Neural progenitor cell (in vitro differentiated cells): ENCODE measurements around the gene NRF1. TPM values are rescaled to one million over a fixed set of nuclear protein-coding genes. Genes with fewer than 3 reads are reported as not detected.

Experiments
- DNase-seq: peaks from one replicate; pipeline ENCODE4 v3.0.0-alpha.2; 2016; ENCODE audit warnings: low spot score
- H2AFZ ChIP-seq: fragments of 200-600 bp; sonication (generic); replicated peaks from 2 replicates; pipeline ENCODE4 v1.6.1; 2016; ENCODE audit warnings: antibody characterized with exemption
- H3F3A ChIP-seq: fragments of 200-600 bp; sonication (generic); 2 replicates; pipeline ENCODE4 v1.6.1; 2016; ENCODE audit warnings: antibody characterized with exemption, low read depth
- H3K27ac ChIP-seq: fragments of 200-600 bp; sonication (generic); 2 replicates; pipeline ENCODE4 v1.5.1; 2016; ENCODE audit warnings: mild to moderate bottlenecking
- H3K27me3 ChIP-seq: fragments of 200-600 bp; sonication (generic); 2 replicates; pipeline ENCODE4 v1.6.1; 2016; ENCODE audit warnings: mild to moderate bottlenecking, moderate library complexity
- H3K36me3 ChIP-seq: fragments of 200-600 bp; sonication (generic); 2 replicates; pipeline ENCODE4 v1.5.1; 2016
- H3K4me1 ChIP-seq: fragments of 200-600 bp; sonication (generic); 2 replicates; pipeline ENCODE4 v1.6.1; 2016; ENCODE audit warnings: mixed run types
- H3K4me2 ChIP-seq: fragments of 200-600 bp; sonication (generic); 2 replicates; pipeline ENCODE4 v1.6.1; 2016
- H3K4me3 ChIP-seq: fragments of 200-600 bp; sonication (generic); 2 replicates; pipeline ENCODE4 v1.5.1; 2016
- H3K79me2 ChIP-seq: fragments of 200-600 bp; sonication (generic); 2 replicates; pipeline ENCODE4 v1.6.1; 2016; ENCODE audit warnings: low read depth
- H3K9ac ChIP-seq: fragments of 200-600 bp; sonication (generic); 2 replicates; pipeline ENCODE4 v1.6.1; 2016
- H3K9me3 ChIP-seq: fragments of 200-600 bp; sonication (generic); 2 replicates; pipeline ENCODE4 v1.5.1; 2016; ENCODE audit warnings: low read depth
- H4K20me1 ChIP-seq: fragments of 200-600 bp; sonication (generic); 2 replicates; pipeline ENCODE4 v1.6.1; 2016; ENCODE audit warnings: low read depth
- H3K27ac Mint-ChIP-seq: 3 replicates; pipeline ENCODE4 v1.8.0; 2021; ENCODE audit warnings: mixed read lengths
- H3K27me3 Mint-ChIP-seq: 2 replicates; pipeline ENCODE4 v1.8.0; 2022; ENCODE audit warnings: low read depth, mild to moderate bottlenecking, inconsistent platforms, moderate library complexity, mixed read lengths; ENCODE audit not compliant: insufficient read depth
- H3K36me3 Mint-ChIP-seq: 3 replicates; pipeline ENCODE4 v1.8.0; 2021; ENCODE audit warnings: mixed read lengths
- H3K4me1 Mint-ChIP-seq: 3 replicates; pipeline ENCODE4 v1.8.0; 2021; ENCODE audit warnings: mixed read lengths
- H3K4me3 Mint-ChIP-seq: 3 replicates; pipeline ENCODE4 v1.8.0; 2021; ENCODE audit warnings: mild to moderate bottlenecking, moderate library complexity, mixed read lengths
- H3K9me3 Mint-ChIP-seq: 3 replicates; pipeline ENCODE4 v1.8.0; 2020; ENCODE audit warnings: mixed read lengths
- CTCF ChIP-seq: fragments of 200-600 bp; sonication (generic); IDR thresholded peaks from 2 replicates; pipeline ENCODE4 v1.5.1; 2017; ENCODE audit warnings: antibody characterized with exemption, mild to moderate bottlenecking
- EZH2 ChIP-seq: fragments of 200-600 bp; sonication (generic); IDR thresholded peaks from 2 replicates; pipeline ENCODE4 v1.6.1; 2017; ENCODE audit warnings: antibody characterized with exemption, mild to moderate bottlenecking, moderate library complexity
- EZH2phosphoT487 ChIP-seq: fragments of 200-600 bp; sonication (generic); IDR thresholded peaks from 2 replicates; pipeline ENCODE4 v1.6.1; 2017; ENCODE audit warnings: antibody characterized with exemption
- total RNA-seq: library from RNA; depleted of rRNA; stranded (reverse); fragments of >200 nt; gene quantifications from 2 replicates; pipeline ENCODE4 v1.2.3, GENCODE V29; 2015; ENCODE audit warnings: low replicate concordance

The NRF1 gene
- total RNA-seq, 1 donor from 2014 or later = 22.9 TPM

- peak overlapping the region; percentile 59 for H3K27ac Mint-ChIP-seq
- H3K4me1 Mint-ChIP-seq = peaks cover 3% of the 10 kb centered on the region
- peaks cover 6% of the 10 kb centered on the region for H3K36me3 ChIP-seq
- no peaks in the 10 kb centered on the region for H3K9me3 ChIP-seq
- no peaks in the 10 kb centered on the region for H3K27me3 Mint-ChIP-seq
- TF ChIP-seq EZH2phosphoT487 = no peak
- TF ChIP-seq CTCF = no peak
- no peak for TF ChIP-seq EZH2
- H2AFZ ChIP-seq = no peak overlapping the region
- peaks cover 6% of the 10 kb centered on the region for H3F3A ChIP-seq
- H3K4me3 ChIP-seq = no peak overlapping the region
- H3K27ac ChIP-seq = no peak overlapping the region
- H3K9me3 Mint-ChIP-seq = no peaks in the 10 kb centered on the region
- H3K79me2 ChIP-seq = no peaks in the 10 kb centered on the region
- no peaks in the 10 kb centered on the region for H3K27me3 ChIP-seq
- H3K36me3 Mint-ChIP-seq = peaks cover 20% of the 10 kb centered on the region
- H4K20me1 ChIP-seq = no peaks in the 10 kb centered on the region
- peaks cover 10% of the 10 kb centered on the region for H3K4me1 ChIP-seq
- no peak overlapping the region for H3K9ac ChIP-seq
- no peak overlapping the region for H3K4me3 Mint-ChIP-seq
- DNase-seq = peak; percentile 50
- H3K4me2 ChIP-seq = peak overlapping the region; percentile 35
Measured at GRCh38 chr7:129684777-129685176, 73.3 kb downstream of the NRF1 start.

- H2AFZ ChIP-seq = no peak overlapping the region
- Mint-ChIP-seq H3K4me3 (no peak overlapping the region), H3K27me3 (no peaks in the 10 kb centered on the region), H3K27ac (no peak overlapping the region), H3K9me3 (no peaks in the 10 kb centered on the region), H3K36me3 (peaks cover 18% of the 10 kb centered on the region), H3K4me1 (peaks cover 3% of the 10 kb centered on the region)
- TF ChIP-seq CTCF (no peak), EZH2 (no peak), EZH2phosphoT487 (no peak)
- DNase-seq = no peak
- H3K4me2 ChIP-seq = no peak overlapping the region
- H3K9ac ChIP-seq = no peak overlapping the region
- H3F3A ChIP-seq = peaks cover 6% of the 10 kb centered on the region
- no peak overlapping the region for H3K27ac ChIP-seq
- H3K4me3 ChIP-seq = no peak overlapping the region
- H3K9me3 ChIP-seq = no peaks in the 10 kb centered on the region
- H3K4me1 ChIP-seq = peaks cover 10% of the 10 kb centered on the region
- no peaks in the 10 kb centered on the region for H3K79me2 ChIP-seq
- no peaks in the 10 kb centered on the region for H3K36me3 ChIP-seq
- H4K20me1 ChIP-seq = no peaks in the 10 kb centered on the region
- H3K27me3 ChIP-seq = no peaks in the 10 kb centered on the region
Measured at GRCh38 chr7:129686063-129686462, 74.5 kb downstream of the NRF1 start.

- H3K4me3 ChIP-seq = no peak overlapping the region
- DNase-seq = no peak
- H3K9me3 Mint-ChIP-seq = no peaks in the 10 kb centered on the region
- peaks cover 24% of the 10 kb centered on the region for H3K36me3 Mint-ChIP-seq
- no peak overlapping the region for H3K27ac ChIP-seq
- TF ChIP-seq EZH2 = no peak
- TF ChIP-seq EZH2phosphoT487 = no peak
- no peak for TF ChIP-seq CTCF
- H3K4me3 Mint-ChIP-seq = no peak overlapping the region
- H3K27me3 Mint-ChIP-seq = no peaks in the 10 kb centered on the region
- peaks cover 10% of the 10 kb centered on the region for H3K4me1 ChIP-seq
- H3K27me3 ChIP-seq = no peaks in the 10 kb centered on the region
- H2AFZ ChIP-seq = no peak overlapping the region
- no peak overlapping the region for H3K27ac Mint-ChIP-seq
- H3K9me3 ChIP-seq = no peaks in the 10 kb centered on the region
- H3K9ac ChIP-seq = no peak overlapping the region
- no peak overlapping the region for H3K4me2 ChIP-seq
- no peaks in the 10 kb centered on the region for H3K36me3 ChIP-seq
- peaks cover 3% of the 10 kb centered on the region for H3K4me1 Mint-ChIP-seq
- peaks cover 6% of the 10 kb centered on the region for H3F3A ChIP-seq
- H3K79me2 ChIP-seq = no peaks in the 10 kb centered on the region
- no peaks in the 10 kb centered on the region for H4K20me1 ChIP-seq
Measured at GRCh38 chr7:129688503-129689222, 77.1 kb downstream of the NRF1 start.
